HCT116 (cell line): ENCODE measurements around the gene LYSMD3. TPM values are rescaled to one million over a fixed set of nuclear protein-coding genes. Genes with fewer than 3 reads are reported as not detected.

ENCODE experiments used
- ATAC-seq: fragments of 200-7000 bp; cut with Tn5 transposase; 2 replicates; pipeline ENCODE4 v1.9.1; 2020; ENCODE audit warnings: mild to moderate bottlenecking, moderate library complexity
- BruUV-seq: library from RNA; stranded (reverse); fragments of 400-500 nt; replicated peaks from 2 replicates; lab custom pipeline; 2021; lab: Mats Ljungman, UMichigan
- CTCF ChIA-PET: fragments of 300-600 bp; sonication (Branson Sonifier 250); formaldehyde crosslinking; loops from one replicate; lab custom pipeline; 2021; ENCODE audit warnings: antibody characterized with exemption; lab: Charles Lee
- POLR2A ChIA-PET: fragments of 300-600, 350-600 bp; sonication (Branson Sonifier 250); formaldehyde crosslinking; loops from one replicate; lab custom pipeline; 2021; ENCODE audit warnings: antibody characterized with exemption; lab: Charles Lee
- RAD21 ChIA-PET, 2 experiments: fragments of 300-600 bp; sonication (Branson Sonifier 250); formaldehyde crosslinking; loops; one replicate each; lab custom pipeline; 2023; ENCODE audit warnings: low total read pairs in 2 of 2; ENCODE audit not compliant: uncharacterized antibody in 2 of 2, unreplicated experiment in 2 of 2, low non-redundant PET in 1 of 2; lab: Charles Lee
- DNase-seq: peaks from one replicate; pipeline ENCODE4 v3.0.0-alpha.2; 2010; ENCODE audit warnings: low read depth, low spot score
- H2AFZ ChIP-seq: fragments of 200-600 bp; shearing (Covaris generic), sonication (generic); 2 replicates; pipeline ENCODE4 v1.6.1; 2017; ENCODE audit warnings: low read depth, mixed run types, mixed read lengths, antibody characterized with exemption, low read length; ENCODE audit not compliant: poor library complexity, severe bottlenecking
- H3K27ac ChIP-seq: 2 replicates; pipeline ENCODE4 v1.5.1; 2012; ENCODE audit warnings: low read depth, low read length
- H3K27me3 ChIP-seq: fragments of 200-600 bp; sonication (generic); 2 replicates; pipeline ENCODE4 v1.6.1; 2016; ENCODE audit warnings: mixed run types, low read length, mixed read lengths; ENCODE audit not compliant: insufficient read depth
- H3K36me3 ChIP-seq, 2 experiments: fragments of 200-500 bp in 1 of 2; fragments of 200-600 bp in 1 of 2; sonication (Bioruptor generic) in 1 of 2; sonication (generic) in 1 of 2; 2 replicates each; pipeline versions ENCODE4 v1.5.1 to v1.6.1; 2014 to 2016; ENCODE audit warnings: low read length in 2 of 2, inconsistent platforms in 1 of 2, mixed read lengths in 1 of 2, mixed run types in 1 of 2; ENCODE audit not compliant: insufficient read depth in 2 of 2, control insufficient read depth in 1 of 2
- H3K4me1 ChIP-seq, 2 experiments: fragments of 200-600 bp in 1 of 2; sonication (generic) in 1 of 2; 2 replicates each; pipeline versions ENCODE4 v1.5.1 to v1.6.1; 2012 to 2017; ENCODE audit warnings: low read length in 2 of 2, inconsistent platforms in 1 of 2, mild to moderate bottlenecking in 1 of 2, mixed read lengths in 1 of 2, mixed run types in 1 of 2, moderate library complexity in 1 of 2; ENCODE audit not compliant: insufficient read depth in 2 of 2, control insufficient read depth in 1 of 2
- H3K4me2 ChIP-seq: fragments of 200-600 bp; sonication (generic); 2 replicates; pipeline ENCODE4 v1.6.1; 2017; ENCODE audit warnings: mixed run types, low read length, mixed read lengths
- H3K4me3 ChIP-seq, 2 experiments: fragments of 200-600 bp in 1 of 2; sonication (generic) in 1 of 2; replicated peaks in 1 of 2; 2 replicates each; pipeline ENCODE4 v1.5.1; 2011 to 2016; ENCODE audit warnings: low read length in 2 of 2, control low read depth in 1 of 2, low read depth in 1 of 2, mild to moderate bottlenecking in 1 of 2, mixed read lengths in 1 of 2, mixed run types in 1 of 2
- H3K79me2 ChIP-seq: fragments of 200-600 bp; sonication (generic); 2 replicates; pipeline ENCODE4 v1.6.1; 2017; ENCODE audit warnings: mild to moderate bottlenecking, mixed run types, low read length, moderate library complexity, mixed read lengths; ENCODE audit not compliant: insufficient read depth
- H3K9ac ChIP-seq: fragments of 200-600 bp; sonication (generic); 2 replicates; pipeline ENCODE4 v1.6.1; 2016; ENCODE audit warnings: low read length, mixed read lengths
- H3K9me2 ChIP-seq: fragments of 200-600 bp; sonication (generic), shearing (Covaris generic); 2 replicates; pipeline ENCODE4 v1.6.1; 2017; ENCODE audit warnings: mixed run types, mild to moderate bottlenecking, moderate library complexity; ENCODE audit not compliant: insufficient read depth
- H3K9me3 ChIP-seq, 2 experiments: fragments of 200-500 bp in 1 of 2; fragments of 200-600 bp in 1 of 2; sonication (Bioruptor generic) in 1 of 2; sonication (generic) in 1 of 2; 2 replicates each; pipeline ENCODE4 v1.6.1; 2014 to 2017; ENCODE audit warnings: low read length in 2 of 2, mixed read lengths in 2 of 2, inconsistent platforms in 1 of 2, low read depth in 1 of 2, mild to moderate bottlenecking in 1 of 2, mixed run types in 1 of 2, moderate library complexity in 1 of 2; ENCODE audit not compliant: control insufficient read depth in 1 of 2, insufficient read depth in 1 of 2
- H4K20me1 ChIP-seq: fragments of 200-600 bp; sonication (generic), shearing (Covaris generic); 2 replicates; pipeline ENCODE4 v1.6.1; 2017; ENCODE audit warnings: mixed run types, mild to moderate bottlenecking, moderate library complexity; ENCODE audit not compliant: insufficient read depth
- ATF3 ChIP-seq: IDR thresholded peaks from 2 replicates; pipeline ENCODE4 v1.6.1; 2012
- CEBPB ChIP-seq: IDR thresholded peaks from 2 replicates; pipeline ENCODE4 v1.6.1; 2012; ENCODE audit warnings: low read depth
- CTCF ChIP-seq, 3 experiments: fragments of 200-600 bp in 1 of 3; sonication (generic) in 1 of 3; IDR thresholded peaks in 2 of 3; conservative IDR thresholded peaks in 1 of 3; 2 replicates each; pipeline ENCODE4 v1.5.1; 2012 to 2017; ENCODE audit warnings: low read depth in 2 of 3, low read length in 2 of 3, antibody characterized with exemption in 1 of 3, borderline replicate concordance in 1 of 3, control low read depth in 1 of 3, mild to moderate bottlenecking in 1 of 3, mixed read lengths in 1 of 3, mixed run types in 1 of 3, moderate library complexity in 1 of 3; ENCODE audit not compliant: insufficient read depth in 1 of 3
- EGR1 ChIP-seq: IDR thresholded peaks from 2 replicates; pipeline ENCODE4 v1.6.1; 2012; ENCODE audit warnings: low read depth
- ELF1 ChIP-seq: IDR thresholded peaks from 2 replicates; pipeline ENCODE4 v1.6.1; 2012; ENCODE audit warnings: low read depth, borderline replicate concordance
- EZH2 ChIP-seq: fragments of 200-600 bp; sonication (generic); IDR thresholded peaks from 2 replicates; pipeline ENCODE4 v1.6.1; 2017; ENCODE audit warnings: antibody characterized with exemption, mixed run types
- EZH2phosphoT487 ChIP-seq: fragments of 200-600 bp; IDR thresholded peaks from 2 replicates; pipeline ENCODE4 v1.6.1; 2018; ENCODE audit warnings: antibody characterized with exemption, borderline replicate concordance
- POLR2A ChIP-seq: IDR thresholded peaks from 2 replicates; pipeline ENCODE4 v1.7.0; 2011; ENCODE audit warnings: borderline replicate concordance; ENCODE audit not compliant: insufficient read depth, insufficient read length; ENCODE audit errors: extremely low read depth
- SIN3A ChIP-seq: IDR thresholded peaks from 2 replicates; pipeline ENCODE4 v1.6.1; 2012; ENCODE audit warnings: low read depth
- SP1 ChIP-seq: IDR thresholded peaks from 2 replicates; pipeline ENCODE4 v1.6.1; 2012; ENCODE audit warnings: low read depth
- SRF ChIP-seq: IDR thresholded peaks from 2 replicates; pipeline ENCODE4 v1.6.1; 2012; ENCODE audit warnings: low read depth
- YY1 ChIP-seq: IDR thresholded peaks from 2 replicates; pipeline ENCODE4 v1.6.1; 2011; ENCODE audit warnings: low read length, low read depth, moderate library complexity, mild to moderate bottlenecking; ENCODE audit not compliant: insufficient replicate concordance; ENCODE audit errors: extremely low read depth
- ZBTB33 ChIP-seq: IDR thresholded peaks from 2 replicates; pipeline ENCODE4 v1.6.1; 2011; ENCODE audit warnings: mild to moderate bottlenecking, low read length, moderate library complexity; ENCODE audit not compliant: insufficient replicate concordance; ENCODE audit errors: extremely low read depth
- ZFX ChIP-seq: fragments of 450-650 bp; IDR thresholded peaks from 2 replicates; pipeline ENCODE4 v1.6.1; 2017
- ZNF274 ChIP-seq: fragments of 200-500 bp; sonication (Bioruptor generic); IDR thresholded peaks from 2 replicates; pipeline ENCODE4 v1.6.1; 2014; ENCODE audit warnings: mild to moderate bottlenecking, low read depth, low read length, inconsistent platforms
- intact Hi-C: fragments of 100-400 bp; cut with micrococcal nuclease; formaldehyde crosslinking; loops from 2 replicates; pipeline ENCODE4 v1.10.0; 2022
- total RNA-seq: library from RNA; stranded (reverse); gene quantifications from one replicate; pipeline ENCODE4 v1.2.1, GENCODE V29; 2021; ENCODE audit not compliant: unreplicated experiment

LYSMD3 gene
- total RNA-seq, 1 experiment from 2014 or later, result 18.0 TPM

- no peak for TF ChIP-seq SRF
- no peak for TF ChIP-seq ELF1
- no peak for TF ChIP-seq ZBTB33
- TF ChIP-seq EZH2, result no peak
- no peak for TF ChIP-seq CEBPB
- no peak for TF ChIP-seq EGR1
Measured at GRCh38 chr5:90547072-90547536, 17.7 kb upstream of the LYSMD3 start (continued).

GRCh38 chr5:90546216-90546837, 16.9 kb upstream of the LYSMD3 start:
- Histone ChIP-seq H3K9ac (no peak overlapping the region), H4K20me1 (no peaks in the 10 kb centered on the region), H3K4me1 (peaks cover 0 to 8% of the 10 kb centered on the region in 2 experiments; a peak in 2 of 4 replicates), H3K9me2 (no peaks in the 10 kb centered on the region), H3K79me2 (no peaks in the 10 kb centered on the region), H3K4me2 (no peak overlapping the region), H3K27ac (no peak overlapping the region), H2AFZ (no peak overlapping the region), H3K36me3 (no peaks in the 10 kb centered on the region), H3K27me3 (no peaks in the 10 kb centered on the region), H3K9me3 (no peaks in the 10 kb centered on the region), H3K4me3 (no peak overlapping the region)
- CTCF ChIA-PET, result interaction anchor here (0.8 kb wide), 1 partner anchor 237 kb away, joined by 3 read pairs; no protein-coding TSS in a partner anchor
- TF ChIP-seq ATF3 (no peak), YY1 (no peak), CEBPB (no peak), SP1 (no peak), SIN3A (no peak), POLR2A (no peak), CTCF (IDR thresholded peaks at IDR 0.05 in 2 of 3, conservative IDR thresholded peaks at IDR 0.05 in 1 of 3; ENCODE audit: borderline replicate concordance in 1 of 3, insufficient read depth in 1 of 3, low read depth in 2 of 3, low read length in 2 of 3) (no peak), ZFX (no peak), SRF (no peak), EZH2phosphoT487 (no peak), ZBTB33 (no peak), ZNF274 (no peak)
- BruUV-seq, result no TSS peak
- intact Hi-C loops, result no loop called here
- RAD21 ChIA-PET, result no interaction called here
- POLR2A ChIA-PET, result no interaction called here
- no peak for DNase-seq
- no peak for ATAC-seq
